ENCODE measurements around the gene CPNE7. TPM values are rescaled to one million over a fixed set of nuclear protein-coding genes. Genes with fewer than 3 reads are reported as not detected.

The CPNE7 gene
- total RNA-seq, 2 experiments from 2014 or later = 5.1 to 5.7 TPM

- H3K27me3 Mint-ChIP-seq = no peaks in the 10 kb centered on the region
- no peak overlapping the region for H3K4me3 Mint-ChIP-seq
- H3K4me1 Mint-ChIP-seq = peaks cover 7% of the 10 kb centered on the region
- peak overlapping the region; percentile 20 for H3K27ac Mint-ChIP-seq
- no peaks in the 10 kb centered on the region for H3K9me3 Mint-ChIP-seq
- ChIA-PET CTCF (no interaction called here), POLR2A (no interaction called here)
- H3K36me3 Mint-ChIP-seq (ENCODE audit: low read depth) = peaks cover 16% of the 10 kb centered on the region
- DNase-seq = no peak
Observed at GRCh38 chr16:89643769-89644300, 68.3 kb downstream of the CPNE7 start.

GRCh38 chr16:89645122-89645521 lies 69.6 kb downstream of the CPNE7 start:
- H3K4me3 Mint-ChIP-seq = no peak overlapping the region
- peaks cover 25% of the 10 kb centered on the region for H3K36me3 Mint-ChIP-seq (ENCODE audit: low read depth)
- H3K27ac Mint-ChIP-seq = no peak overlapping the region
- ChIA-PET POLR2A (no interaction called here), CTCF (no interaction called here)
- no peak for DNase-seq
- H3K4me1 Mint-ChIP-seq = peaks cover 7% of the 10 kb centered on the region
- no peaks in the 10 kb centered on the region for H3K9me3 Mint-ChIP-seq
- no peaks in the 10 kb centered on the region for H3K27me3 Mint-ChIP-seq

- ChIA-PET CTCF (no interaction called here), POLR2A (no interaction called here)
- H3K4me1 Mint-ChIP-seq = peaks cover 3% of the 10 kb centered on the region
- no peaks in the 10 kb centered on the region for H3K27me3 Mint-ChIP-seq
- no peak overlapping the region for H3K4me3 Mint-ChIP-seq
- DNase-seq = no peak
- H3K9me3 Mint-ChIP-seq = no peaks in the 10 kb centered on the region
- peaks cover 31% of the 10 kb centered on the region for H3K36me3 Mint-ChIP-seq (ENCODE audit: low read depth)
- no peak overlapping the region for H3K27ac Mint-ChIP-seq
Observed at GRCh38 chr16:89646270-89646669, 70.7 kb downstream of the CPNE7 start.

Other genes starting within 250 kb of the CPNE7 start
- 100 to 1,000 TPM; 158 to 178 TPM for gene ANKRD11, start 85.2 kb upstream of the CPNE7 start, total RNA-seq
- 100 to 1,000 TPM in 1 of 2 experiments, 10 to 100 TPM in 1; 88.3 to 101 TPM for gene SPG7, start 67.4 kb upstream of the CPNE7 start, total RNA-seq
- gene RPL13, start 15.1 kb upstream of the CPNE7 start, total RNA-seq = 1,000 to 10,000 TPM; 1,763 to 2,076 TPM
- gene DPEP1, start 37.9 kb downstream of the CPNE7 start, total RNA-seq = not detected
- gene CHMP1A, start 82.0 kb downstream of the CPNE7 start, total RNA-seq = 100 to 1,000 TPM in 1 of 2 experiments, 10 to 100 TPM in 1; 77.6 to 102 TPM
- 10 to 100 TPM; 14.5 to 14.8 TPM for gene SPATA33, start 82.1 kb downstream of the CPNE7 start, total RNA-seq
- gene CDK10, start 110.9 kb downstream of the CPNE7 start, total RNA-seq = 10 to 100 TPM; 83.1 to 96.8 TPM
- gene SPATA2L, start 125.9 kb downstream of the CPNE7 start, total RNA-seq = 1 to 10 TPM; 5.3 to 8.0 TPM
- 10 to 100 TPM; 10.8 to 13.4 TPM for gene VPS9D1, start 145.1 kb downstream of the CPNE7 start, total RNA-seq
- 10 to 100 TPM; 79.5 to 96.5 TPM for gene ZNF276, start 145.8 kb downstream of the CPNE7 start, total RNA-seq
- gene FANCA, start 240.9 kb downstream of the CPNE7 start, total RNA-seq = 100 to 1,000 TPM in 1 of 2 experiments, 10 to 100 TPM in 1; 97.1 to 111 TPM

Data from activated CD4-positive, alpha-beta T cell treated with anti-CD3 and anti-CD28 coated beads, Interleukin-2, amount 10 ng/mL, durations not matched to agents 7 days and 5 days (primary cell).